Caco-2 (cell line): ENCODE measurements around the gene HNRNPD. TPM values are rescaled to one million over a fixed set of nuclear protein-coding genes. Genes with fewer than 3 reads are reported as not detected.
"Not testable (repeated sequence)": the region's sequence is repeated elsewhere in the genome, so short reads cannot be mapped to it uniquely, and the experiment has no call there.

Experiments
- BruUV-seq: library from RNA; stranded (reverse); fragments of 400-500 nt; replicated peaks from 2 replicates; lab custom pipeline; 2021; lab: Mats Ljungman, UMichigan
- CTCF ChIA-PET: fragments of 300-600 bp; sonication (Branson Sonifier 250); formaldehyde crosslinking; loops from one replicate; lab custom pipeline; 2022; ENCODE audit warnings: antibody characterized with exemption; lab: Charles Lee
- POLR2A ChIA-PET: fragments of 300-600 bp; sonication (Branson Sonifier 250); formaldehyde crosslinking; loops from one replicate; lab custom pipeline; 2022; ENCODE audit warnings: antibody characterized with exemption; lab: Charles Lee
- DNase-seq, 2 experiments: peaks; one replicate each; pipeline versions ENCODE4 v3.0.0 to v3.0.0-alpha.2; 2020 to 2022
- H3K27me3 ChIP-seq: replicated peaks from 2 replicates; pipeline ENCODE4 v1.6.0; 2011; ENCODE audit warnings: low read length; ENCODE audit not compliant: control insufficient read depth, insufficient read depth
- H3K36me3 ChIP-seq: 2 replicates; pipeline ENCODE4 v1.5.1; 2011; ENCODE audit warnings: low read length; ENCODE audit not compliant: control insufficient read depth, insufficient read depth
- H3K4me1 ChIP-seq: fragments of 250-450 bp; sonication (Bioruptor Pico); 2 replicates; pipeline ENCODE4 v1.5.1; 2020; ENCODE audit warnings: mild to moderate bottlenecking
- H3K4me3 ChIP-seq: 2 replicates; pipeline ENCODE4 v1.5.1; 2011; ENCODE audit warnings: low read depth, mild to moderate bottlenecking, control low read depth, low read length
- H3K9me3 ChIP-seq: fragments of 250-450 bp; sonication (Bioruptor Pico); 2 replicates; pipeline ENCODE4 v1.5.1; 2020; ENCODE audit warnings: mild to moderate bottlenecking, moderate library complexity
- H3K27ac Mint-ChIP-seq: one replicate; pipeline ENCODE4 v1.8.0; 2022; ENCODE audit warnings: mixed read lengths; ENCODE audit not compliant: unreplicated experiment
- H3K27me3 Mint-ChIP-seq: one replicate; pipeline ENCODE4 v1.8.0; 2022; ENCODE audit warnings: mixed read lengths; ENCODE audit not compliant: insufficient read depth, unreplicated experiment
- H3K36me3 Mint-ChIP-seq: one replicate; pipeline ENCODE4 v1.8.0; 2022; ENCODE audit warnings: mild to moderate bottlenecking, mixed read lengths; ENCODE audit not compliant: insufficient read depth, unreplicated experiment
- H3K4me1 Mint-ChIP-seq: one replicate; pipeline ENCODE4 v1.8.0; 2022; ENCODE audit warnings: low read depth, mixed read lengths; ENCODE audit not compliant: unreplicated experiment
- H3K4me3 Mint-ChIP-seq: one replicate; pipeline ENCODE4 v1.8.0; 2022; ENCODE audit warnings: mild to moderate bottlenecking, moderate library complexity, mixed read lengths; ENCODE audit not compliant: unreplicated experiment
- H3K9me3 Mint-ChIP-seq: one replicate; pipeline ENCODE4 v1.8.0; 2022; ENCODE audit warnings: mixed read lengths; ENCODE audit not compliant: unreplicated experiment
- intact Hi-C: fragments of 100-400 bp; cut with micrococcal nuclease; formaldehyde crosslinking; loops from one replicate; pipeline ENCODE4 v1.10.0; 2022; ENCODE audit not compliant: unreplicated experiment
- total RNA-seq: library from RNA; stranded (reverse); gene quantifications from 2 replicates; pipeline ENCODE4 v1.2.3, GENCODE V29; 2022
- TF ChIP-seq, protein P1 (sequence below), 2 experiments: fragments of 200-600 bp in 1 of 2; IDR thresholded peaks; 1 replicate in 1 of 2; 2 replicates in 1 of 2; pipeline versions ENCODE4 v1.5.1 to v1.8.0; 2011 to 2022; ENCODE audit warnings: antibody characterized with exemption in 1 of 2, control low read depth in 1 of 2, inconsistent platforms in 1 of 2, low read depth in 1 of 2, low read length in 1 of 2, mild to moderate bottlenecking in 1 of 2, moderate library complexity in 1 of 2; ENCODE audit not compliant: insufficient read depth in 1 of 2, severe bottlenecking in 1 of 2, unreplicated experiment in 1 of 2

HNRNPD gene
- total RNA-seq, 1 experiment from 2014 or later = 408 TPM

DNA sequence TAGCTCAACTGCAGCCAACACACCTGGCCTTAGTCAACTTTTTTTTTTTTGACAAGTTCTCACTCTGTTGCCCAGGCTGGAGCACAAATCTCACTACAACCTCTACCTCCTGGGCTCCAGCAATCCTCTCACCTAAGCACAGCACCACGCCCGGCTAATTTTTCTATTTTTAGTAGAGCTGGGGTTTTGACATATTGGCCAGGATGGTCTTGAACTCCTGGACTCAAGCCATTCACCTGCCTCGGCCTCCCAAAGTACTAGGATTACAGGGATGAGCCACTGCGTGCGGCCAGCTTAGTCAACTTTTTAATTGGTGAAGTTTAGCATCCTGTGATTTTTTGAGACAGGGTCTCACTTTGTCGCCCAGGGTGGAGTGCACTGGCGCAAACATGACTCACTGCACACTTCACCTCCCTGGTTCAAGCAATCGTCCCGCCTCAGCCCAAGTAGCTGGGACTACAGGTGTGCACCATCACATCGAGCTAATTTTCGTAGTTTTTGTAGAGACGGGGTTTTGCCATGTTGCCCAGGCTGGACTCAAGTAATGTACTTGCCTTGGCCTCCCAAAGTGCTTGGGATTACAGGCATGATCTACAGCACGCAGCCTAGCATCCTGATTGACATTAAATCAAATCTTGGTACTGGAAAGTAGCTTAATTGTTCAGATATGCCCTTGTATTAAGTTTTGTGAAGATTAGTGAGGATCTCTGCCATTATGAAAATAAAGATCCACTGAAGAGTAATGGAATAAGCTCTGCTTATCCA is 48.2 kb upstream of the HNRNPD start:
- Histone ChIP-seq H3K27me3 (no peaks in the 10 kb centered on the region), H3K4me3 (no peak overlapping the region), H3K4me1 (peaks cover 2% of the 10 kb centered on the region; the same call in 1 of the 2 replicates), H3K9me3 (no peaks in the 10 kb centered on the region), H3K36me3 (peaks cover 5% of the 10 kb centered on the region)
- POLR2A ChIA-PET = no interaction called here
- Mint-ChIP-seq H3K4me3 (no peak overlapping the region), H3K27ac (no peak overlapping the region), H3K27me3 (no peaks in the 10 kb centered on the region), H3K36me3 (peaks cover 64% of the 10 kb centered on the region), H3K4me1 (no peaks in the 10 kb centered on the region), H3K9me3 (no peaks in the 10 kb centered on the region)
- no peak for DNase-seq
- CTCF ChIA-PET = interaction anchor here (0.5 kb wide), 1 partner anchor 12 kb away, joined by 3 read pairs; no protein-coding TSS in a partner anchor
- intact Hi-C loops = no loop called here
- no TSS peak for BruUV-seq
- TF ChIP-seq, protein P1, sequence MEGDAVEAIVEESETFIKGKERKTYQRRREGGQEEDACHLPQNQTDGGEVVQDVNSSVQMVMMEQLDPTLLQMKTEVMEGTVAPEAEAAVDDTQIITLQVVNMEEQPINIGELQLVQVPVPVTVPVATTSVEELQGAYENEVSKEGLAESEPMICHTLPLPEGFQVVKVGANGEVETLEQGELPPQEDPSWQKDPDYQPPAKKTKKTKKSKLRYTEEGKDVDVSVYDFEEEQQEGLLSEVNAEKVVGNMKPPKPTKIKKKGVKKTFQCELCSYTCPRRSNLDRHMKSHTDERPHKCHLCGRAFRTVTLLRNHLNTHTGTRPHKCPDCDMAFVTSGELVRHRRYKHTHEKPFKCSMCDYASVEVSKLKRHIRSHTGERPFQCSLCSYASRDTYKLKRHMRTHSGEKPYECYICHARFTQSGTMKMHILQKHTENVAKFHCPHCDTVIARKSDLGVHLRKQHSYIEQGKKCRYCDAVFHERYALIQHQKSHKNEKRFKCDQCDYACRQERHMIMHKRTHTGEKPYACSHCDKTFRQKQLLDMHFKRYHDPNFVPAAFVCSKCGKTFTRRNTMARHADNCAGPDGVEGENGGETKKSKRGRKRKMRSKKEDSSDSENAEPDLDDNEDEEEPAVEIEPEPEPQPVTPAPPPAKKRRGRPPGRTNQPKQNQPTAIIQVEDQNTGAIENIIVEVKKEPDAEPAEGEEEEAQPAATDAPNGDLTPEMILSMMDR (IDR thresholded peaks at IDR 0.05; ENCODE audit: insufficient read depth in 1 of 2, low read depth in 1 of 2, low read length in 1 of 2, severe bottlenecking in 1 of 2, unreplicated experiment in 1 of 2) = no peak

DNA sequence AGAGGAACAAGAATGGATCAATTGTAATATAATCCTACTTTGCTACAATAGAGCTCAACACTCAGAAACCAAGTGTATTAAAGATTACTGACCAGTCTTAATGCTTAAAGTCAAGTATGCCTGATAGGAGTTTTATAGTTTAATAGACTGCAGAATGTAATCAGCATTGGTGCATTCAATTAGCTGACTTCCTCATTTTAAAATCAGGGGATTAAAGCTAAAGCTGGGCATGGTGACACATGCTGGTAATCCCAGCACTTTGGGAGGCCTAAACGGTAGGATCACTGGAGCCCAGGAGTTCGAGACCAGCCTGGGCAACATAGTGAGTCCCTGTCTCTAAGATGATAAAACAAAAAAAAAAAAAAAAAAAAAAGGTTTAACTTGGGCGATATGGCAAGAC is 45.7 kb upstream of the HNRNPD start:
- no peaks in the 10 kb centered on the region for H3K27me3 Mint-ChIP-seq
- H3K4me3 ChIP-seq = no peak overlapping the region
- H3K4me1 ChIP-seq = no peaks in the 10 kb centered on the region
- intact Hi-C loops = no loop called here
- no peaks in the 10 kb centered on the region for H3K9me3 ChIP-seq
- CTCF ChIA-PET = interaction anchor here (0.7 to 1.7 kb wide), 2 partner anchors 10 to 46 kb away, joined by 3 to 5 read pairs; partner anchors contain the start of gene HNRNPD
- no peak overlapping the region for H3K27ac Mint-ChIP-seq
- H3K4me3 Mint-ChIP-seq = no peak overlapping the region
- POLR2A ChIA-PET = interaction anchor here (0.6 to 0.8 kb wide), 2 partner anchors 9 to 10 kb away, joined by 3 read pairs; no protein-coding TSS in a partner anchor
- H3K4me1 Mint-ChIP-seq = no peaks in the 10 kb centered on the region
- no peak for DNase-seq
- no peaks in the 10 kb centered on the region for H3K9me3 Mint-ChIP-seq
- TF ChIP-seq, protein P1 (IDR thresholded peaks at IDR 0.05; ENCODE audit: insufficient read depth in 1 of 2, low read depth in 1 of 2, low read length in 1 of 2, severe bottlenecking in 1 of 2, unreplicated experiment in 1 of 2) = no peak
- H3K36me3 Mint-ChIP-seq = peaks cover 39% of the 10 kb centered on the region
- H3K27me3 ChIP-seq = no peaks in the 10 kb centered on the region
- BruUV-seq = no TSS peak
- H3K36me3 ChIP-seq = peaks cover 4% of the 10 kb centered on the region

DNA sequence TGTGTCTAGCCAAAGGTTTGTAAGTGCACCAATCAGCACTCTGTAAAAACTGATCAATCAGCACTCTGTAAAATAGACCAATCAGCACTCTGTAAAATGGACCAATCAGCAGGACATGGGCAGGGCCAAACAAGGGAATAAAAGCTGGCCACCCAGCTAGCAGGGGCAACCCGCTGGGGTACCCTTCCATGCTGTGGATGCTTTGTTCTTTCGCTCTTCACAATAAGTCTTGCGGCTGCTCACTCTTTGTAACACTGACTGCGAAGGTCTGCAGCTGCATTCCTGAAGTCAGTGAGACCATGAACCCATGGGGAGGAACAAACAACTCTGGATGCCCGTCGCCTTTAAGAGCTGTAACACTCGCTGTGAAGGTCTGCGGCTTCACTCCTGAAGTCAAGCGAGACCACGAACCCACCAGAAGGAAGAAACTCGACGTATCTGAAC is 42.2 kb upstream of the HNRNPD start:
- H3K27me3 ChIP-seq = no peaks in the 10 kb centered on the region
- Mint-ChIP-seq H3K4me1 (no peaks in the 10 kb centered on the region), H3K4me3 (no peak overlapping the region), H3K9me3 (no peaks in the 10 kb centered on the region), H3K27me3 (no peaks in the 10 kb centered on the region), H3K36me3 (peaks cover 7% of the 10 kb centered on the region), H3K27ac (no peak overlapping the region)
- H3K36me3 ChIP-seq = no peaks in the 10 kb centered on the region
- BruUV-seq = no TSS peak
- TF ChIP-seq, protein P1 (IDR thresholded peaks at IDR 0.05; ENCODE audit: insufficient read depth in 1 of 2, low read depth in 1 of 2, low read length in 1 of 2, severe bottlenecking in 1 of 2, unreplicated experiment in 1 of 2) = no peak
- POLR2A ChIA-PET = interaction anchor here (0.9 kb wide), 1 partner anchor 13 kb away, joined by 3 read pairs; no protein-coding TSS in a partner anchor
- intact Hi-C loops = no loop called here
- CTCF ChIA-PET = interaction anchor here (0.8 kb wide), 1 partner anchor 13 kb away, joined by 4 read pairs; no protein-coding TSS in a partner anchor
- H3K9me3 ChIP-seq = no peaks in the 10 kb centered on the region
- no peak for DNase-seq
- H3K4me3 ChIP-seq = no peak overlapping the region
- no peaks in the 10 kb centered on the region for H3K4me1 ChIP-seq

DNA sequence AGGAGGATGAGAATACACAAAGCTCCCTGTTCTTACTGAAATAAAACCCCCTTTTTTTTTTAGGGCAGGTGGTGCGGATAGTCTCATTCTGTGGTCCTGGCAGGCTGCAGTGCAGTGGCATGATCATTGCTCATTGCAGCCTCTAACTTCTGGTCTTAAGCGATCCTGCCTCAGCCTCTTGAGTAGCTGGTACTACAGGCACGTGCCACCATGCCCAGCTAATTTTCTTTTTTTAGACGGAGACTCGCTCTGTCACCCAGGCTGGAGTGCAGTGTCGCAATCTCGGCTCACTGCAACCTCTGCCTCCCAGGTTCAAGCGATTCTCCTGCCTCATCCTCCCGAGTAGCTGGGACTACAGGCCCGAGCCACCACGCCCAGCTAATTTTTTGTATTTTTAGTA is 41.3 kb upstream of the HNRNPD start:
- H3K27me3 Mint-ChIP-seq, BruUV-seq, H3K4me3 Mint-ChIP-seq, H3K4me1 Mint-ChIP-seq, H3K4me1 ChIP-seq, H3K27me3 ChIP-seq, H3K36me3 Mint-ChIP-seq, H3K9me3 ChIP-seq, intact Hi-C loops, DNase-seq, H3K9me3 Mint-ChIP-seq, H3K27ac Mint-ChIP-seq, POLR2A ChIA-PET, H3K4me3 ChIP-seq, H3K36me3 ChIP-seq: not testable (repeated sequence)
- CTCF ChIA-PET = interaction anchor here (0.8 kb wide), 1 partner anchor 14 kb away, joined by 4 read pairs; no protein-coding TSS in a partner anchor
